Tibial nerve (tissue), 4 donors: ENCODE data around the gene LRRC61.

Experiments used
- EP300 ChIP-seq, 2 donors: sonication (generic); formaldehyde crosslinking; IDR thresholded peaks; one replicate each; pipeline ENCODE4 v1.6.1; 2017; ENCODE audit warnings: antibody characterized with exemption in 2 of 2, mild to moderate bottlenecking in 1 of 2
- POLR2A ChIP-seq, 2 donors: fragments of 450-650 bp; IDR thresholded peaks; one replicate each; pipeline ENCODE4 v1.6.1; 2017; ENCODE audit warnings: antibody characterized with exemption in 2 of 2, mild to moderate bottlenecking in 2 of 2, moderate library complexity in 2 of 2
- TF ChIP-seq, protein P1 (sequence below), 5 experiments: fragments of 200-600 bp in 3 of 5; fragments of 450-650 bp in 2 of 5; sonication (generic) in 3 of 5; IDR thresholded peaks; one replicate each; pipeline ENCODE4 v1.5.1; 2016 to 2019; ENCODE audit warnings: antibody characterized with exemption in 5 of 5, mild to moderate bottlenecking in 3 of 5, moderate library complexity in 2 of 5

DNA sequence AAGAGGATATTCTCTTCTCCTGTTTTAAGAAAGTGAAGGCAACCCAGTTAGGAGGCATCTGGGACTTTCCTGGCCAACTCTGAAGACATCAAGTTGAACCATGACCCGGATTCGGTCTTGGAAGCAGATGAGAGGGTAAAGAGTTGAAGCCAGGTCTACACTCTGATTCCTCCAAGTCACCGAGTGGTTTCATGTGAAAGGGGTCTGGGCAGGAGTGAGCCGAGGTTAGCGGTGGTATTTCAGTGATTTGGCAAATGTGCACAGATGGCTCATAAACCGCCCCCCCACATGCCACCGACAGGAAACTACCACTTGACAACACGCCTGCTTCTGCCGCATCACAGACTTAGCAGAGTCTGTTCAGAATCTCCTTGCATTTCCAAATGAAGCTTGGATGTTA, 34.1 kb downstream of the LRRC61 start:
- TF ChIP-seq, protein P1, sequence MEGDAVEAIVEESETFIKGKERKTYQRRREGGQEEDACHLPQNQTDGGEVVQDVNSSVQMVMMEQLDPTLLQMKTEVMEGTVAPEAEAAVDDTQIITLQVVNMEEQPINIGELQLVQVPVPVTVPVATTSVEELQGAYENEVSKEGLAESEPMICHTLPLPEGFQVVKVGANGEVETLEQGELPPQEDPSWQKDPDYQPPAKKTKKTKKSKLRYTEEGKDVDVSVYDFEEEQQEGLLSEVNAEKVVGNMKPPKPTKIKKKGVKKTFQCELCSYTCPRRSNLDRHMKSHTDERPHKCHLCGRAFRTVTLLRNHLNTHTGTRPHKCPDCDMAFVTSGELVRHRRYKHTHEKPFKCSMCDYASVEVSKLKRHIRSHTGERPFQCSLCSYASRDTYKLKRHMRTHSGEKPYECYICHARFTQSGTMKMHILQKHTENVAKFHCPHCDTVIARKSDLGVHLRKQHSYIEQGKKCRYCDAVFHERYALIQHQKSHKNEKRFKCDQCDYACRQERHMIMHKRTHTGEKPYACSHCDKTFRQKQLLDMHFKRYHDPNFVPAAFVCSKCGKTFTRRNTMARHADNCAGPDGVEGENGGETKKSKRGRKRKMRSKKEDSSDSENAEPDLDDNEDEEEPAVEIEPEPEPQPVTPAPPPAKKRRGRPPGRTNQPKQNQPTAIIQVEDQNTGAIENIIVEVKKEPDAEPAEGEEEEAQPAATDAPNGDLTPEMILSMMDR (IDR thresholded peaks at IDR 0.05) = no peak
- no peak for TF ChIP-seq POLR2A (IDR thresholded peaks at IDR 0.05)
- TF ChIP-seq EP300 (IDR thresholded peaks at IDR 0.05) = no peak
